HG02623 (cell line): ENCODE measurements around the gene MYO7A.
"Not testable (repeated sequence)": the region's sequence is repeated elsewhere in the genome, so short reads cannot be mapped to it uniquely, and the experiment has no call there.

ENCODE experiments used
- ATAC-seq: cut with Tn5 transposase; IDR thresholded peaks from one replicate; pipeline ENCODE4 v1.9.1; 2021; ENCODE audit warnings: moderate library complexity; ENCODE audit not compliant: unreplicated experiment

MYO7A gene

DNA sequence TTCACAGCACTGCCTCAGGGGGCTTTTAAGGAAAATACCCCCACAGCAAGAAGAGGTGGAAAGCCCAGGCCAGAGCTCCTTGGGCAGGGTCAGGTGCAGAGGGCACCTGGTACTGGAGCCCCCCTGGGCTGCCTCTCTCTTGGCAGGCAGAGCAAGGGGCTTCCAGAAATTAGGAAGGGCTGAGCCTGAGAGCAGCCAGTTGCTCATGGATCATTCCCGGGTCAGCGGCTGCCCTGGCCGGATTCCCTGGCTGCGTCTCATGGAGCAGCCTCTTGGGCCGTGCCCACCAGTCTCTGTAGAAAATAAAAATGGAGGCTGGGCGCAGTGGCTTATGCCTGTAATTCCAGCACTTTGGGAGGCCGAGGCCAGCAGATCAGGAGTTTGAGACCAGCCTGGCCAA, 35.7 kb upstream of the MYO7A start:
- no peak for ATAC-seq

DNA sequence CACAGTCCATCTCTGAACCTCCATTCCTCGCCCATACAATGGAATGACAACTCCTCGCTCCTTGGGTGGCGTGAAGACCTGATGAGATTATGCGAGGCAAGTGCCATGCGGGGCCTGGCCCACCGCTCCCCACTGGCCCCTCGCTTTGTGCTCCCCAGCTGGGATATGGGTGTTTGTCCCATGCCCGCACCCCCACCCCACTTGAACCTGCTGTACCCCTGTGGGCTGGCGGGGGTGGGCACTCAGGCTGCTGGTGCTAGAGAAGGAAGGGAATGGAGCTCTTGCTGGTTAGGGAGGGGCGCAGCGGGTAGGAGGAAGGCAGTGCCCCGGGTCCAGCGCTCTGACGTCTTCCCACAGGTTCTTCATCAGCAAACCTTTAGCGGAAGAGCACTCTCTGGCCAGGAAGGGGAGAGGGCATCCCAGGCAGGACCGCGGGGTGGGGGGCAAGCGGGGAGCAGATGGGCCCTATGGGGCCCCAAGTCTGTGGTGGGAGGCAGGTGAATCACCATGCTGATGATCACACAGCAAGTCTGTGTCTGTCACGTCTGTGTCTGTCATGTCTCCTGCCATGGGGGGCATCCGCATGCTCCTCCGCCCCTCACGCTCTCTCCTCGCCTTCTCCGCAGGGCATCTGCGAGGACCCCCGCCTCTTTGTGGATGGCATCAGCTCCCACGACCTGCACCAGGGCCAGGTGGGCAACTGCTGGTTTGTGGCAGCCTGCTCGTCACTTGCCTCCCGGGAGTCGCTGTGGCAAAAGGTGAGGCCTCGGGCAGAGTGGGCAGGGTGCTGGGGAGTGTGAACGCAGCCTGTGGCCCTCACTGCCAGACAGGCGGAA, 34.8 kb upstream of the MYO7A start:
- ATAC-seq = no peak

DNA sequence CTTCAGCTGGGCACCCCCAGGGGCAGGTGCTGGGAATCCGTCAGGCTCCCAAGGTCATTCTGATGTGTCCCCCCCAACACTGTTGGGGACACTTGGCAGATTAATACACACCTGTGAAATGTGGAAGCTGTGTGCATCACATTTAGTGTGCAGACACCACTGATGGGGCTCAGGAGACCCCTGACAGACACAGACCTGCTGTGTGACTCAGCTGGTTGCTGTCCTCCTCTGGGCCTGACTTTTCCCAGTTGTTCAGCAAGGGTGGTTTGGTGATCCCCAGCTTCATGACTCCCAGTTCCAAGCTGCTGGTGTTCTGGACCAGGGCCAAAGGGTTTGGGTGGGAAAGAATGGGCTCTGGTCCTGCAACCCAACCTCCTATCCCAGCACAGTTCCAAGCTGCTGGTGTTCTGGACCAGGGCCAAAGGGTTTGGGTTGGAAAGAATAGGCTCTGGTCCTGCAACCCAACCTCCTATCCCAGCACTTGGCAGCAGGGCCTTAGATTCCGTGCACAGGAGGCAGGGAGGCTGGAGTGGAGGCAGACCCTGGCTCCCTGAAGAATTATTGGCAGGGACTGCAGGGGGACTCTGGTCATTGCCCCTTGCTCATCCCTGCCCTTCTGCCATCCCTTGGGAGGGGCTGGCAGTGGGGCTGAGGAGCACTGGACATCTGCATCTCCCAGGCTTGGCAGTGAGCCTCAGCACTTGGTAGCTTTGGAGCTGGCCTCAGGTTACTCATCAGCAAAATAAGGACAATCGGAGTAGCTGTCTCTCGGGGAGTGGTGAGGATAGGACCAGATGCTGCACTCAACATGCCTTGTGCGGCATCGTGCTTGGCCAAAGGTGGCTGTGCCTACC, 33.8 kb upstream of the MYO7A start:
- no peak for ATAC-seq

- no peak for ATAC-seq
These were observed 33.1 kb upstream of the MYO7A start for GRCh38 chr11:77094841-77095365.

- ATAC-seq = no peak
These were observed 32.2 kb upstream of the MYO7A start for GRCh38 chr11:77095551-77096490.

GRCh38 chr11:77096591-77097019, 31.4 kb upstream of the MYO7A start:
- ATAC-seq = no peak

- ATAC-seq = not testable (repeated sequence)
These were observed 30.9 kb upstream of the MYO7A start for GRCh38 chr11:77097180-77097579.

GRCh38 chr11:77100166-77101042, 27.6 kb upstream of the MYO7A start:
- ATAC-seq = no peak

DNA sequence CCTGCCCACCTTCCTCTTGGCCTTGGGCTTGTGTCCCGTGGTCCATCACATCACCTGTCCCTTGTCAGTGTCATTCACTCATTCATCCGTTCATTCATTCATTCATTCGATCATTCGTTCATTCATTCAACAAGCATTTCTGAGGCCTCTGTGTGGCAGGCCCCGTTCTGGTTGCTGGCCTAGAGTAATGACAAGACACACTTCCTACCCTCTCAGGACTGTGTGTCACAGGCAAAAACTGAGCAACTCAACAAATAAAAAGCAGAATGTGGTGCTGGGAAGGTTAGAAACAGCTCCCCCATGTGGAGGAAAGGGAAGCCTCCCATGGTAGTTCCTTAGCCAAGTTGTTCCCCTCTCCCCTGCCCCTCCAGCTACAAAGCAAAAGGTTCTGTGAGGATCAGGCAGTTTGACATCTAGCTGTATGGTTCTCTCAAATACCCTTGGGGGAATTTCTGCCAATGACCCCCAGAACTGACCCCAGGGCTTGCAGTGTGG, 27.0 kb upstream of the MYO7A start:
- ATAC-seq = no peak

DNA sequence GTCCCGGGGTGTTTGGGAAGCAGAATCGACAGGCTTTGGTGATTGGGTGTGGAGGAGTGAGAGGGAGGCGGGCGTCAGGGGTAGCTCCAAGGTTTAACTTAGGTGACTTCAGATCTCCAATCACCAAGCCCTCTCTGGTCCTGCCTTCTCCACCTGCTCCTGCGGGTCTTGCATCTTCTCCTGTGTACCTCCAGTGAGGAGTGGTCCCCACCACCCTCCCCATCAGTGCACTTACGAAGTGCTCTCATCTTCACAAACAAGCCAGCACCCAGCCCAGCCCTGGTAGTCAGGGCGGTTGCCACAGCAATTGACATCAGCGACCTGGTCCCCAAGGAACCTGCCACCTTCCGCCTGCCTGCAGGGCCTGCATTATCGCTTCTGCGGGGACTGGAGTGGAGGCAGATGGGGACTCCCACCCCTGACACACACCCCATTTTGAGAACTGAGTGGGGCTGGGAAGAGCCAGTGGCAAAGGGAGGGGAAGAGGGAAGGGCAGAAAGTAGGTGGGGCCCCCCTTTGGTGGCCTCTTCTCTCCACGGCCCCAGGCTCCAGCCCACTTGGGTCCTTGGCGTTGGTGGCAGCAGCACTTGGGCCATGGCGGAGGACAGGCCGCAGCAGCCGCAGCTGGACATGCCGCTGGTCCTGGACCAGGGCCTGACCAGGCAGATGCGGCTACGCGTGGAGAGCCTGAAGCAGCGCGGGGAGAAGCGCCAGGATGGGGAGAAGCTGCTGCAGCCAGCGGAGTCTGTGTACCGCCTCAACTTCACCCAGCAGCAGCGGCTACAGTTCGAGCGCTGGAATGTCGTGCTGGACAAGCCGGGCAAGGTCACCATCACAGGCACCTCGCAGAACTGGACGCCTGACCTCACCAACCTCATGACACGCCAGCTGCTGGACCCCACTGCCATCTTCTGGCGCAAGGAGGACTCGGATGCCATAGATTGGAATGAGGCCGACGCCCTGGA, 25.5 kb upstream of the MYO7A start, which contains the start of gene OMP:
TSS of gene OMP (plus strand) at position 595 of the 965 bp plus-strand sequence. CDS start at position 595, 0 bp downstream.
- ATAC-seq = no peak

- no peak for ATAC-seq
These were observed 24.7 kb upstream of the MYO7A start for GRCh38 chr11:77103319-77103718.

- no peak for ATAC-seq
These were observed 23.3 kb upstream of the MYO7A start for GRCh38 chr11:77104727-77105126.

DNA sequence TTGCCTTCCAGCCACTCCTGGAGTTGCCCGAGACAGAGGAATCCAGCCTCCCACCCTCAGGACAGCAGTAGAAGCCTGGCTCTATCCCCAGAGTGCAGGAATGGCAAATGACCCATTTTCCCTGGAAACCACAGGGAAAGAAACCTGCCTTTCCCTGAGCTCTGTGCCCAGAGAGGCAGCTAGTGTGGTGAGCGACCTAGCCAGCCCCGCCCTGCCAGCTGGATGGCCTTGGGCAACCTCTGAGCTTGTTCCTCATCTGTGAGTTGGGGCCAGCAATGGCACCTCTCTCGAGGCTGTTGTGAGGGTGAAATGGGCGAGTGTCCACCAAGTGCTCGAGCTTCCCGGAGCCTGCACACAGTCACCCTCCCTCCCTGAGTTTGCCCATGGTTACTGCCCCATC, 21.7 kb upstream of the MYO7A start:
- no peak for ATAC-seq

GRCh38 chr11:77106759-77107158, 21.3 kb upstream of the MYO7A start:
- ATAC-seq = no peak

DNA sequence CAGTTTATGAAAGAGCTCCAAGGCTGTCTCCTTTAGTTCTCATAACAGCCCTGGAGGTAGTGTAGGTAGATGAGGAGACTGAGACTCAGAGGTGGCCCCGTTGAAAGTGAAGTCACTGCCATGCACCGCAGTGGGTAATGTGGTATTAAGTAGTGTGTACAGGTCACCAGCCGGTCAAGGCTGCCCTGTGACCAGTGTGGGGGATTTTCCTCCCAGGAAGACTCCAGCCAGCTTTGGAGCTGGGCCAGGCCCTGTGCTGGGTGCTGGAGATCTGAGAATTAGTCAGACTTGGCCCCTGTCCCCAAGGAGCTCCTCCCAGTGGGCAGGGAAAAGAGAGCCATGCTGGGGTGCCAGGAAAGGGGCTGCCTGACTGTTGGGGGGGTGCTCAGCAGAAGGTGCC, 20.1 kb upstream of the MYO7A start:
- ATAC-seq = no peak

GRCh38 chr11:77108436-77108835, 19.6 kb upstream of the MYO7A start:
- ATAC-seq = no peak

DNA sequence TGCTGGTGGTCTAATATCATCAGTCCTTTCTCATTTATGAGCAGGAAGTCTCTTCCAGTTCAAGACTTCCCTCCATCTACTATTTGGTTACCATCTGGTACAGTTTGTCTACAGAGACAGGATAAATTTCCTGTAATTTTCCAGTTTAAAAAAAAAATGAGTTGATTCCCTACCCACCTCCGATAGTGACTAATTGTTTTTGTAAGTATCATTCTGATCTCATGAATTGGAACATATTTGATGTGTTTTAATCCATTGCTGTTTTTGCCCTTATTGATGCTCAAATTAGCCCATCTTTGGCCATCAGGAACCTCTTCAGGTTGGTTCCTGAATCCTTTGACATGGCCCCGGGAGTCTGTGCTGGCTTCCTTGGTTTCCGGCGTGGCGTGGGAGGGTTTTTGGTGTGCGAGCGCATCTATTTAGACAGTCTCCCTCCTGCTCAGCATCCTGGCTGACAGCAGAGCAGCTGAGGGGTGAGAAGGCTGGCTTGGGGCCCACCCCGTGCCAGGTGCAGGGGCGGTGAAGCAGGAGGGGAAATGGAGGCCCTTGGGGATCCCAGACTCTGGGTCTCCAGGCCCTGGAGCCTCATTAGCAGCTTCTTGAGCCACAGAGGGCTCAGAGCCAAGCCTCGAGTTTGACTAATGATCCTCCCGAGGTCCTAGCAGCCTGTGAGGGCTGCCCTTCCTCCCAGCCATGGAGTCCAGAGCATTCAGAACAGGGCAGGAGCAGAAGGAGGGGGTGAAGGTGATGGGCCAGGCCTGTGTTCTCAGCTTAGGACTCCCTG, 18.6 kb upstream of the MYO7A start:
- ATAC-seq = no peak
